Loucy (cell line): Measurements from ENCODE around the gene CAPZA2.

Experiments
- EZH2phosphoT487 ChIP-seq: fragments of 200-600 bp; IDR thresholded peaks from 2 replicates; pipeline ENCODE4 v1.6.1; 2018; ENCODE audit warnings: antibody characterized with exemption, mild to moderate bottlenecking, moderate library complexity, borderline replicate concordance
- TF ChIP-seq, protein P1 (sequence below): fragments of 200-600 bp; sonication (generic); conservative IDR thresholded peaks from 2 replicates; pipeline ENCODE4 v1.5.1; 2014; ENCODE audit warnings: mild to moderate bottlenecking, antibody characterized with exemption, low read length

DNA sequence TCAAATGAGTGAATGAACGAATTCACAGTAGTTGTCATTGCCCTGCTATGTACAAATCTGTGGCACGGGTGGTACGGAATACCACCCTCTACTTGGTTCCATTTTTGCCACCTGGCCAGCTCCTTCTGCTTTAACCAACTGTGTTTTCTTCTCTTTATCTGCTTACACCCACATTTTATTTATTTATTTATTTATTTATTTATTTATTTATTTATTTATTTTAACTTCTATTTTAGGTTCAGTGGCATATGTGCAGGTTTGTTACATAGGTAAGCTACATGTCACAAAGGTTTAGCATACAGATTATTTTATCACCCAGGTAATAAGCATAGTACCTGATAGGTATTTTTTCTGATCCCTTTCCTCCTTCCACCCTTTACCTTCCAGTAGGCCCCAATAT lies 42.2 kb upstream of the CAPZA2 start:
- TF ChIP-seq, protein P1, sequence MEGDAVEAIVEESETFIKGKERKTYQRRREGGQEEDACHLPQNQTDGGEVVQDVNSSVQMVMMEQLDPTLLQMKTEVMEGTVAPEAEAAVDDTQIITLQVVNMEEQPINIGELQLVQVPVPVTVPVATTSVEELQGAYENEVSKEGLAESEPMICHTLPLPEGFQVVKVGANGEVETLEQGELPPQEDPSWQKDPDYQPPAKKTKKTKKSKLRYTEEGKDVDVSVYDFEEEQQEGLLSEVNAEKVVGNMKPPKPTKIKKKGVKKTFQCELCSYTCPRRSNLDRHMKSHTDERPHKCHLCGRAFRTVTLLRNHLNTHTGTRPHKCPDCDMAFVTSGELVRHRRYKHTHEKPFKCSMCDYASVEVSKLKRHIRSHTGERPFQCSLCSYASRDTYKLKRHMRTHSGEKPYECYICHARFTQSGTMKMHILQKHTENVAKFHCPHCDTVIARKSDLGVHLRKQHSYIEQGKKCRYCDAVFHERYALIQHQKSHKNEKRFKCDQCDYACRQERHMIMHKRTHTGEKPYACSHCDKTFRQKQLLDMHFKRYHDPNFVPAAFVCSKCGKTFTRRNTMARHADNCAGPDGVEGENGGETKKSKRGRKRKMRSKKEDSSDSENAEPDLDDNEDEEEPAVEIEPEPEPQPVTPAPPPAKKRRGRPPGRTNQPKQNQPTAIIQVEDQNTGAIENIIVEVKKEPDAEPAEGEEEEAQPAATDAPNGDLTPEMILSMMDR, result no peak
- no peak for TF ChIP-seq EZH2phosphoT487
